ENCODE data around the gene FRYL.
"Not testable (repeated sequence)": the region's sequence is repeated elsewhere in the genome, so short reads cannot be mapped to it uniquely, and the experiment has no call there.

The FRYL gene

GRCh38 chr4:48779998-48780864, at the start of gene FRYL:
Gene FRYL, minus strand, starts transcription at chr4:48780279. Its CDS starts 145,869 bp downstream, at chr4:48634410.
- Histone ChIP-seq H3K36me3 (ENCODE audit: insufficient read depth, low read length) (no peaks in the 10 kb centered on the region), H3K4me1 (ENCODE audit: insufficient read depth, low read length) (peaks cover 23% of the 10 kb centered on the region), H3K9ac (ENCODE audit: low read depth, low read length) (peak within 1 kb of the TSS; percentile 76), H3K9me3 (ENCODE audit: control insufficient read depth, insufficient read depth, low read length) (no peaks in the 10 kb centered on the region)

- Histone ChIP-seq H3K9ac (ENCODE audit: low read depth, low read length) (no peak overlapping the region), H3K4me1 (ENCODE audit: insufficient read depth, low read length) (peaks cover 7% of the 10 kb centered on the region; the same call in 1 of the 2 replicates), H3K36me3 (ENCODE audit: insufficient read depth, low read length) (no peaks in the 10 kb centered on the region), H3K9me3 (ENCODE audit: control insufficient read depth, insufficient read depth, low read length) (no peaks in the 10 kb centered on the region)
Observed at GRCh38 chr4:48827622-48828021, 47.5 kb upstream of the FRYL start.

DNA sequence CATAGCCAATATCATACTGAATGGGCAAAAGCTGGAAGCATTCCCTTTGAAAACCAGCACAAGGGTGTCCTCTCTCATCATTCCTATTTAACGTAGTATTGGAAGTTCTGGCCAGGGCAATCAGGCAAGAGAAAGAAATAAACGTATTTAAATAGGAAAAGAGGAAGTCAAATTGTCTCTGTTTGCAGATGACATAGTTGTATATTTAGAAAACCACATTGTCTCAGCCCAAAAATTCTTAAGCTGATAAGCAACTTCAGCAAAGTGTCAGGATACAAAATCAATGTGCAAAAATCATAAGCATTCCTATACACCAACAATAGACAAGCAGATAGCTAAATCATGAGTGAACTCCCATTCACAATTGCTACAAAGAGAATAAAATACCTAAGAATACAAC, 41.4 kb upstream of the FRYL start:
- H3K9me3 ChIP-seq (ENCODE audit: control insufficient read depth, insufficient read depth, low read length); H3K4me1 ChIP-seq (ENCODE audit: insufficient read depth, low read length); H3K36me3 ChIP-seq (ENCODE audit: insufficient read depth, low read length); H3K9ac ChIP-seq (ENCODE audit: low read depth, low read length): not testable (repeated sequence)

- Histone ChIP-seq H3K9ac (ENCODE audit: low read depth, low read length) (no peak overlapping the region), H3K4me1 (ENCODE audit: insufficient read depth, low read length) (0 out of 2 replicates have a peak, but pooled peaks cover 7% of the 10 kb centered on the region), H3K9me3 (ENCODE audit: control insufficient read depth, insufficient read depth, low read length) (no peaks in the 10 kb centered on the region), H3K36me3 (ENCODE audit: insufficient read depth, low read length) (no peaks in the 10 kb centered on the region)
Observed at GRCh38 chr4:48816971-48817370, 36.9 kb upstream of the FRYL start.

- H3K9me3 ChIP-seq (ENCODE audit: control insufficient read depth, insufficient read depth, low read length); H3K36me3 ChIP-seq (ENCODE audit: insufficient read depth, low read length); H3K4me1 ChIP-seq (ENCODE audit: insufficient read depth, low read length); H3K9ac ChIP-seq (ENCODE audit: low read depth, low read length): not testable (repeated sequence)
Observed at GRCh38 chr4:48816297-48816696, 36.2 kb upstream of the FRYL start.

- Histone ChIP-seq H3K36me3 (ENCODE audit: insufficient read depth, low read length) (no peaks in the 10 kb centered on the region), H3K4me1 (ENCODE audit: insufficient read depth, low read length) (0 out of 2 replicates have a peak, but pooled peaks cover 7% of the 10 kb centered on the region), H3K9ac (ENCODE audit: low read depth, low read length) (no peak overlapping the region), H3K9me3 (ENCODE audit: control insufficient read depth, insufficient read depth, low read length) (no peaks in the 10 kb centered on the region)
Observed at GRCh38 chr4:48815483-48815882, 35.4 kb upstream of the FRYL start.

DNA sequence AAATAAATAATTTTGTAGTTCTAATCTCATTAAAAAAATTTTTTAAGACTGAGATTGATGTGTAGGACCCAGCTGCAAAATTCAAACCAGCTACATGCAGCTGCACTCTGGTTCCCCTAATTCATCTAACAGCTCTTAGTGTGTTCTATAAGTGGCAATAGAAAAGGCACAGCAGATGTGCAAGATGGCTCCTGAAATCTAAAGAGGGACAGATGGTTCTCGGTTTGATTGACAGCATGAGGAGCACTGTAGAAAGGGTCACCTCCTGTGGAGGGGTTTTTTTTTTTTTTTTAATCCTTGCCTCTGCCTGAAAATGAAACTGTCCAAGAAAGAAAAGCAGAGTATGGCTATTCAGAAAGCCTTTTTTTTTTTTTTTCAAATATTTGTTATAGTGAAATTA, 33.9 kb upstream of the FRYL start:
- 0 out of 2 replicates have a peak, but pooled peaks cover 7% of the 10 kb centered on the region for H3K4me1 ChIP-seq (ENCODE audit: insufficient read depth, low read length)
- H3K9me3 ChIP-seq (ENCODE audit: control insufficient read depth, insufficient read depth, low read length), result no peaks in the 10 kb centered on the region
- H3K9ac ChIP-seq (ENCODE audit: low read depth, low read length), result no peak overlapping the region
- H3K36me3 ChIP-seq (ENCODE audit: insufficient read depth, low read length), result no peaks in the 10 kb centered on the region

GRCh38 chr4:48812866-48813265, 32.8 kb upstream of the FRYL start:
- Histone ChIP-seq H3K9me3 (ENCODE audit: control insufficient read depth, insufficient read depth, low read length) (no peaks in the 10 kb centered on the region), H3K36me3 (ENCODE audit: insufficient read depth, low read length) (no peaks in the 10 kb centered on the region), H3K9ac (ENCODE audit: low read depth, low read length) (no peak overlapping the region)

DNA sequence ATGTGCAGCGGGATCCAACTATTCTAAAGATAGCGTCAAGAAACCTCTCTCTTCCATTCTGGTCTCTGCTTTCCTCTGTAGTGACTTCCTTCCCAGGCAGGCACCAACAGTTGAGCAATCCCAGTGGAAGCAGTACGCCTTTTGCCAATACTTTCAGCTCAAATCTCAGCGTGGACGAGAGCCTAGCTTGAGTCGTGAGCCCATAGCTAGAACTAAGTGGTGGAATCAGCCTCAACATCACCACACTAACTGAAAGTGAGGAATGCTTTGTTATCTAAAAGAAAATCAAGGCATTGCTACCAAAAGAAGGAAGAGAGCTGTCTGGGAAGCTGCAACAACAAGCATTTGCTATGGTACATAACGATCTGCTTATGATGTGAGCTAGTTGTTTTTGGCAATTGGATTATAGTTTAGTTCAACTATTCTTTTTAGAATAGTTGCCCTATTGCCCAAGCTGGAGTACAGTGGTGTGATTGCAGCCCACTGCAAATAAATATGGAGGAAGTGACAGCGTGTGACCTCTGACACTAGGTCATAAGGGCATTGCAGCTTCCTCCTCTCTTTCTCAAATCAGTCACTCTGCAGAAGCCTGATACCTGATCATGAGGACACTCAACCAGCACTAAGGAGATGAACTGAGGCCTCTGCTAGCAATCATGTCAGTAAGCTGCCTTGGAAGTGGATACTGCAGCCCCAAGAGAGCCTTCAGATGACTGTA, 24.7 kb upstream of the FRYL start:
- no peaks in the 10 kb centered on the region for H3K9me3 ChIP-seq (ENCODE audit: control insufficient read depth, insufficient read depth, low read length)
- no peaks in the 10 kb centered on the region for H3K4me1 ChIP-seq (ENCODE audit: insufficient read depth, low read length)
- no peaks in the 10 kb centered on the region for H3K36me3 ChIP-seq (ENCODE audit: insufficient read depth, low read length)
- no peak overlapping the region for H3K9ac ChIP-seq (ENCODE audit: low read depth, low read length)

More at GRCh38 chr4:48812866-48813265, 32.8 kb upstream of the FRYL start:
- 0 out of 2 replicates have a peak, but pooled peaks cover 7% of the 10 kb centered on the region for H3K4me1 ChIP-seq (ENCODE audit: insufficient read depth, low read length)

DNA sequence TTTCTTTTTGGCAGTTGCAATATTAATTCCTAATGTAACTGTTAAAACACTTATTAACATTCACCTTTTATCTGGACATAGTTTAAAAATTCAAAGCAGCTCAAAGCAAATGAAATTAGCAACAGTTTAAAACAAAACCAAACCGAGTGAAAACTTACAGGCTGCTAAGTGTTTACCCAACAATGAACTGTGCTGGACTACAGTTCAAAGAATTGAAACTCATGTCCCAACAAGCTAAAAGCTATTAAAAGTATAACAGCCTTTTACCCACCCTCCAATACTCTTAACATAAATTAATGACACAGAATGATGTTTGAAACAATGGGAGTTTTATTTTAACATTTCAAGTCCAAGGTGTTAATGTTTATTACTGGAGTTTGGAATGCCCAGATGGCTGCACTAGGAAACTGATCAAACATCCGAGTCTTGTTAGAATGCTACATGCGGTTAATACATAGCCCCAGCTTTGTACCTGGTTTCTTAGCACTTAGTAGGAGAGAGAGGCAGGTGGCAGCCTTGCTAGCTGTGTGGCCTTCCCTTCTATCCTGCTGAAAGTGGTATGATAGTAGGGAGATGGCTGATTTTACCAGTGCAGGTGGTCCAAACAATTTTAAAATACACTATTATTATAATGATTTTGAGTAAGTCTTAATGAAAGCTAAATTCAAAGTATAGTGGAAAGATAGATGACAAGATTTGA, 21.1 kb upstream of the FRYL start:
- peaks cover 6% of the 10 kb centered on the region for H3K4me1 ChIP-seq (ENCODE audit: insufficient read depth, low read length)
- no peaks in the 10 kb centered on the region for H3K36me3 ChIP-seq (ENCODE audit: insufficient read depth, low read length)
- H3K9ac ChIP-seq (ENCODE audit: low read depth, low read length), result no peak overlapping the region
- no peaks in the 10 kb centered on the region for H3K9me3 ChIP-seq (ENCODE audit: control insufficient read depth, insufficient read depth, low read length)

DNA sequence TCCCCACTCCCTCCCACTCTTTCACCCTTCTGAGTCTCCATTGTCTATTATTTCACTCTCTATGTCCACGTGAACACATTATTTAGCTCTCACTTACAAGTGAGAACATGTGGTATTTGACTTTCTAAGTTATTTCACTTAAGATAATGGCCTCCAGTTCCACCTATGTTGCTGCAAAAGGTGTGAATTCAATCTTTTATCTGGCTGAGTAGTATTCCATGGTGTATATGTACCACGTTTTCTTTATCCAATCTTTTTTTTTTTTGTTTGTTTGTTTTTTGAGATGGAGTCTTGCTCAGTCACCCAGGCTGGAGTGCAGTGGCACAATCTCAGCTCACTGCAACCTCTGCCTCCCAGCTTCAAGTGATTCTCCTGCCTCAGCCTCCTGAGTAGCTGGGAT, 20.1 kb upstream of the FRYL start:
- H3K9ac ChIP-seq (ENCODE audit: low read depth, low read length); H3K4me1 ChIP-seq (ENCODE audit: insufficient read depth, low read length); H3K36me3 ChIP-seq (ENCODE audit: insufficient read depth, low read length); H3K9me3 ChIP-seq (ENCODE audit: control insufficient read depth, insufficient read depth, low read length): not testable (repeated sequence)

DNA sequence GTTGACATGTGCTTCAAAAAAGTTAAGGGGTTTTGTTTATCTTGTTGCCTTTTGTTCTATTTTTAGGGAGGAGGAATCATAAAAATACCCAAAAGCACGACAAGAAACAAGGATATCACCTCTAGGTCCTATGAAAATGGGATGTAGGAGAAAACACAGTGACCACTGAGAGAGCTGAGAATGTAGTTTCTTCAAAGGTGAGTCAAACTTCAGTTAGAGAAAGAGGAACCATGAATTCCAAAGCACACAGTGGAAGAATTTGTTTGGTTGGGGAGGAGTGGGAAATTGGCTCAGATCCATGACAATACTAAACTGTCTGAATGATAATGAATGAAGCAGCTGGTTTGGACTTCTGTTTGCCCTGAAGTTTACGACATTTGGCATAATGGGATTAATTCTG, 19.1 kb upstream of the FRYL start:
- H3K36me3 ChIP-seq (ENCODE audit: insufficient read depth, low read length), result no peaks in the 10 kb centered on the region
- no peak overlapping the region for H3K9ac ChIP-seq (ENCODE audit: low read depth, low read length)
- no peaks in the 10 kb centered on the region for H3K9me3 ChIP-seq (ENCODE audit: control insufficient read depth, insufficient read depth, low read length)
- H3K4me1 ChIP-seq (ENCODE audit: insufficient read depth, low read length), result peaks cover 6% of the 10 kb centered on the region

GRCh38 chr4:48798117-48798516, 18.0 kb upstream of the FRYL start:
- Histone ChIP-seq H3K9me3 (ENCODE audit: control insufficient read depth, insufficient read depth, low read length) (no peaks in the 10 kb centered on the region), H3K9ac (ENCODE audit: low read depth, low read length) (no peak overlapping the region), H3K36me3 (ENCODE audit: insufficient read depth, low read length) (no peaks in the 10 kb centered on the region), H3K4me1 (ENCODE audit: insufficient read depth, low read length) (peaks cover 6% of the 10 kb centered on the region)

- no peak overlapping the region for H3K9ac ChIP-seq (ENCODE audit: low read depth, low read length)
- no peaks in the 10 kb centered on the region for H3K36me3 ChIP-seq (ENCODE audit: insufficient read depth, low read length)
- no peaks in the 10 kb centered on the region for H3K9me3 ChIP-seq (ENCODE audit: control insufficient read depth, insufficient read depth, low read length)
- peaks cover 6% of the 10 kb centered on the region for H3K4me1 ChIP-seq (ENCODE audit: insufficient read depth, low read length)
Observed at GRCh38 chr4:48796927-48797679, 17.0 kb upstream of the FRYL start.
